ENCODE results near the gene BLTP3B.

The BLTP3B gene

GRCh38 chr12:100141998-100142850, 450 bp downstream of the BLTP3B start:
- Histone ChIP-seq H3K4me1 (ENCODE audit: insufficient read depth, poor library complexity, severe bottlenecking) (peaks cover 9% of the 10 kb centered on the region), H3K36me3 (ENCODE audit: low read depth) (peaks cover 7% of the 10 kb centered on the region; the same call in 1 of the 2 replicates), H3K9me3 (ENCODE audit: severe bottlenecking) (no peaks in the 10 kb centered on the region), H3K27ac (ENCODE audit: poor library complexity, severe bottlenecking) (peak overlapping the region; percentile 74), H3K27me3 (ENCODE audit: insufficient read depth, poor library complexity, severe bottlenecking) (no peaks in the 10 kb centered on the region), H3K4me3 (ENCODE audit: severe bottlenecking) (peak overlapping the region; percentile 70)
- DNase-seq (ENCODE audit: low spot score) = no peak
- ATAC-seq (ENCODE audit: low read depth) = peak; percentile 59
- TF ChIP-seq CTCF (IDR thresholded peaks at IDR 0.05; ENCODE audit: poor library complexity, severe bottlenecking) = no peak

- ATAC-seq (ENCODE audit: low read depth) = peak; percentile 75
- peak overlapping the region; percentile 74 for H3K27ac ChIP-seq (ENCODE audit: poor library complexity, severe bottlenecking)
Observed at GRCh38 chr12:100141666-100141997, 1.0 kb downstream of the BLTP3B start.

GRCh38 chr12:100138803-100139098, 3.9 kb downstream of the BLTP3B start:
- Histone ChIP-seq H3K9me3 (ENCODE audit: severe bottlenecking) (no peaks in the 10 kb centered on the region), H3K4me1 (ENCODE audit: insufficient read depth, poor library complexity, severe bottlenecking) (peaks cover 9% of the 10 kb centered on the region), H3K4me3 (ENCODE audit: severe bottlenecking) (no peak overlapping the region), H3K27me3 (ENCODE audit: insufficient read depth, poor library complexity, severe bottlenecking) (no peaks in the 10 kb centered on the region), H3K36me3 (ENCODE audit: low read depth) (peaks cover 7% of the 10 kb centered on the region; the same call in 1 of the 2 replicates), H3K27ac (ENCODE audit: poor library complexity, severe bottlenecking) (no peak overlapping the region)
- ATAC-seq (ENCODE audit: low read depth) = no peak
- no peak for TF ChIP-seq CTCF (IDR thresholded peaks at IDR 0.05; ENCODE audit: poor library complexity, severe bottlenecking)
- no peak for DNase-seq (ENCODE audit: low spot score)

More at GRCh38 chr12:100141666-100141997, 1.0 kb downstream of the BLTP3B start:
- H3K36me3 ChIP-seq (ENCODE audit: low read depth) = peaks cover 7% of the 10 kb centered on the region; the same call in 1 of the 2 replicates
- H3K4me3 ChIP-seq (ENCODE audit: severe bottlenecking) = peak overlapping the region; percentile 70
- no peaks in the 10 kb centered on the region for H3K9me3 ChIP-seq (ENCODE audit: severe bottlenecking)
- no peak for TF ChIP-seq CTCF (IDR thresholded peaks at IDR 0.05; ENCODE audit: poor library complexity, severe bottlenecking)
- peaks cover 9% of the 10 kb centered on the region for H3K4me1 ChIP-seq (ENCODE audit: insufficient read depth, poor library complexity, severe bottlenecking)
- DNase-seq (ENCODE audit: low spot score) = no peak
- no peaks in the 10 kb centered on the region for H3K27me3 ChIP-seq (ENCODE audit: insufficient read depth, poor library complexity, severe bottlenecking)

GRCh38 chr12:100138048-100138802, 4.4 kb downstream of the BLTP3B start:
- no peak for ATAC-seq (ENCODE audit: low read depth)
- Histone ChIP-seq H3K27me3 (ENCODE audit: insufficient read depth, poor library complexity, severe bottlenecking) (no peaks in the 10 kb centered on the region), H3K9me3 (ENCODE audit: severe bottlenecking) (no peaks in the 10 kb centered on the region), H3K4me3 (ENCODE audit: severe bottlenecking) (no peak overlapping the region), H3K4me1 (ENCODE audit: insufficient read depth, poor library complexity, severe bottlenecking) (peaks cover 9% of the 10 kb centered on the region), H3K27ac (ENCODE audit: poor library complexity, severe bottlenecking) (no peak overlapping the region), H3K36me3 (ENCODE audit: low read depth) (peaks cover 7% of the 10 kb centered on the region; the same call in 1 of the 2 replicates)
- DNase-seq (ENCODE audit: low spot score) = no peak
- peak; percentile 59 for TF ChIP-seq CTCF (IDR thresholded peaks at IDR 0.05; ENCODE audit: poor library complexity, severe bottlenecking)
